K562 (cell line): ENCODE data around the gene EPHA4. TPM values are rescaled to one million over a fixed set of nuclear protein-coding genes. Genes with fewer than 3 reads are reported as not detected.

Experiments
- ATAC-seq: fragments of 200-7000 bp; cut with Tn5 transposase; 3 replicates; pipeline ENCODE4 v1.9.1; 2020; ENCODE audit warnings: moderate library complexity
- BruUV-seq: library from RNA; stranded (reverse); fragments of 400-500 nt; replicated peaks from 2 replicates; lab custom pipeline; 2021; lab: Mats Ljungman, UMichigan
- CTCF ChIA-PET: fragments of 300-600 bp; formaldehyde crosslinking; extraction: SDS; loops from one replicate; lab custom pipeline; 2021; ENCODE audit warnings: low intra/inter-chr PET ratio; lab: Yijun Ruan, JAX
- POLR2A ChIA-PET: fragments of 300-600, 350-650 bp; sonication (Branson Sonifier 250); formaldehyde crosslinking; extraction: SDS; loops from one replicate; lab custom pipeline; 2021; ENCODE audit warnings: antibody characterized with exemption, inconsistent platforms; lab: Yijun Ruan, JAX
- DNase-seq, 4 experiments: peaks; one replicate each; pipeline versions ENCODE4 v3.0.0 to v3.0.0-alpha.2; 2011 to 2018; ENCODE audit warnings: low spot score in 3 of 4, mixed read lengths in 3 of 4; ENCODE audit errors: extremely low read depth in 1 of 4
- FAIRE-seq: peaks from 2 replicates; lab custom pipeline; 2011; peaks lifted over from hg19 to GRCh38; lab: Jason Lieb, UNC
- H2AFZ ChIP-seq: 2 replicates; pipeline ENCODE4 v1.6.0; 2011; ENCODE audit warnings: low read depth, low read length, control low read depth, inconsistent platforms
- H3K27ac ChIP-seq: fragments of 200-600 bp; 3 replicates; pipeline ENCODE4 v1.8.0; 2011; ENCODE audit warnings: low read depth, mild to moderate bottlenecking, control low read depth, inconsistent platforms, low read length, moderate library complexity, mixed read lengths; ENCODE audit errors: extremely low read depth
- H3K27me3 ChIP-seq, 2 experiments: fragments of 300-600 bp in 1 of 2; 2 replicates in 1 of 2; 3 replicates in 1 of 2; pipeline versions ENCODE4 v1.6.0 to v1.8.0; 2011; ENCODE audit warnings: inconsistent platforms in 2 of 2, low read length in 2 of 2, mild to moderate bottlenecking in 1 of 2, mixed read lengths in 1 of 2, moderate library complexity in 1 of 2; ENCODE audit not compliant: control insufficient read depth in 2 of 2, insufficient read depth in 2 of 2
- H3K36me3 ChIP-seq: fragments of 300-600 bp; 3 replicates; pipeline ENCODE4 v1.8.0; 2011; ENCODE audit warnings: mild to moderate bottlenecking, low read length, inconsistent platforms; ENCODE audit not compliant: control insufficient read depth, insufficient read depth
- H3K4me1 ChIP-seq, 2 experiments: fragments of 200-600 bp in 1 of 2; replicated peaks in 1 of 2; 2 replicates in 1 of 2; 3 replicates in 1 of 2; pipeline versions ENCODE4 v1.5.1 to v1.8.0; 2011; ENCODE audit warnings: inconsistent platforms in 2 of 2, low read length in 2 of 2, mild to moderate bottlenecking in 1 of 2, mixed read lengths in 1 of 2, moderate library complexity in 1 of 2; ENCODE audit not compliant: control insufficient read depth in 2 of 2, insufficient read depth in 2 of 2
- H3K4me2 ChIP-seq: 2 replicates; pipeline ENCODE4 v1.6.1; 2011; ENCODE audit warnings: low read length, control low read depth, inconsistent platforms, mixed read lengths; ENCODE audit not compliant: insufficient read depth
- H3K4me3 ChIP-seq: fragments of 200-600 bp; sonication (generic), shearing (Covaris generic); 2 replicates; pipeline ENCODE4 v1.5.1; 2016; ENCODE audit warnings: control low read depth, inconsistent platforms
- H3K79me2 ChIP-seq: fragments of 200-600 bp; 3 replicates; pipeline ENCODE4 v1.8.0; 2011; ENCODE audit warnings: low read length, inconsistent platforms; ENCODE audit not compliant: control insufficient read depth, insufficient read depth
- H3K9ac ChIP-seq, 2 experiments: 2 replicates each; pipeline versions ENCODE4 v1.6.0 to v1.6.1; 2011; ENCODE audit warnings: low read depth in 2 of 2, low read length in 2 of 2, control low read depth in 1 of 2, inconsistent platforms in 1 of 2, mild to moderate bottlenecking in 1 of 2, mixed read lengths in 1 of 2; ENCODE audit not compliant: insufficient read depth in 1 of 2
- H3K9me1 ChIP-seq: one replicate; pipeline ENCODE4 v1.6.0; 2011; ENCODE audit warnings: inconsistent platforms, mild to moderate bottlenecking, low read length, moderate library complexity; ENCODE audit not compliant: control insufficient read depth, insufficient read depth
- H3K9me3 ChIP-seq: replicated peaks from 2 replicates; pipeline ENCODE4 v1.5.1; 2011; ENCODE audit warnings: low read depth, low read length, inconsistent platforms; ENCODE audit not compliant: control insufficient read depth, insufficient read depth
- H4K20me1 ChIP-seq: replicated peaks from 2 replicates; pipeline ENCODE4 v1.6.1; 2011; ENCODE audit warnings: low read length, inconsistent platforms, mixed read lengths; ENCODE audit not compliant: control insufficient read depth, insufficient read depth
- CBX5 ChIP-seq: IDR thresholded peaks from 2 replicates; pipeline ENCODE4 v1.6.1; 2014; ENCODE audit warnings: low read depth, borderline replicate concordance
- CBX8 ChIP-seq: fragments of 200-600 bp; sonication (generic); IDR thresholded peaks from 2 replicates; pipeline ENCODE4 v1.6.1; 2012; ENCODE audit warnings: borderline replicate concordance, mixed run types, low read depth, mild to moderate bottlenecking, moderate library complexity, mixed read lengths, low read length, control low read depth, inconsistent platforms; ENCODE audit not compliant: poor library complexity, severe bottlenecking; ENCODE audit errors: extremely low read depth
- HDAC2 ChIP-seq: fragments of 450-650 bp; IDR thresholded peaks from 2 replicates; pipeline ENCODE4 v1.6.1; 2016; ENCODE audit warnings: mild to moderate bottlenecking
- MAFK ChIP-seq: IDR thresholded peaks from 2 replicates; pipeline ENCODE4 v1.6.1; 2011; ENCODE audit warnings: low read length, improper control_type of control experiment
- POLR2H ChIP-seq: IDR thresholded peaks from 2 replicates; pipeline ENCODE4 v1.6.1; 2016; ENCODE audit warnings: missing genetic modification characterization, low read depth, mild to moderate bottlenecking, control low read depth, missing compliant biosample characterization, moderate library complexity
- PTRF ChIP-seq: fragments of 450-650 bp; IDR thresholded peaks from 2 replicates; pipeline ENCODE4 v1.6.1; 2016; ENCODE audit warnings: mild to moderate bottlenecking, missing genetic modification characterization, missing compliant biosample characterization
- PURB ChIP-seq: sonication (generic); formaldehyde crosslinking; IDR thresholded peaks from 2 replicates; pipeline ENCODE4 v1.9.0; 2021; ENCODE audit warnings: low read depth, mild to moderate bottlenecking, missing genetic modification reagents
- SAFB2 ChIP-seq: fragments of 200-400 bp; formaldehyde crosslinking; IDR thresholded peaks from 2 replicates; pipeline ENCODE4 v1.6.1; 2018; ENCODE audit warnings: borderline replicate concordance, low read length, low read depth, moderate library complexity; ENCODE audit not compliant: severe bottlenecking
- SMARCE1 ChIP-seq: fragments of 450-650 bp; IDR thresholded peaks from 2 replicates; pipeline ENCODE4 v1.7.1; 2016; ENCODE audit warnings: mild to moderate bottlenecking
- STAT5A ChIP-seq: IDR thresholded peaks from 2 replicates; pipeline ENCODE4 v1.6.1; 2012; ENCODE audit warnings: low read length, inconsistent platforms, borderline replicate concordance
- TBL1XR1 ChIP-seq, 2 experiments: IDR thresholded peaks; 2 replicates each; pipeline ENCODE4 v1.6.1; 2012; ENCODE audit warnings: improper control_type of control experiment in 2 of 2, low read length in 2 of 2, mild to moderate bottlenecking in 1 of 2
- ZNF212 ChIP-seq: fragments of 450-650 bp; formaldehyde crosslinking; IDR thresholded peaks from 2 replicates; pipeline ENCODE4 v1.4.0; 2020; ENCODE audit warnings: mild to moderate bottlenecking
- ZNF551 ChIP-seq: fragments of 250-450 bp; sonication (Bioruptor Pico); IDR thresholded peaks from 2 replicates; pipeline ENCODE4 v1.5.0; 2021; ENCODE audit warnings: mild to moderate bottlenecking, moderate library complexity
- WGBS: fragments of 100-300 bp; shearing (Covaris generic); methylation state at CpG from one replicate; pipeline ENCODE4 v1.1.6; 2016; ENCODE audit warnings: low coverage, mixed read lengths; ENCODE audit not compliant: insufficient coverage; ENCODE audit errors: missing lambda C conversion rate; 5-methylcytosine and 5-hydroxymethylcytosine counted together
- in situ Hi-C: fragments of 300-500 bp; cut with MboI; formaldehyde crosslinking; loops from 4 replicates; pipeline ENCODE4 v1.15.0; 2018; ENCODE audit warnings: inconsistent platforms, mixed read lengths
- intact Hi-C: fragments of 100-400 bp; cut with micrococcal nuclease; formaldehyde crosslinking; loops from 2 replicates; pipeline ENCODE4 v1.14.2; 2022
- polyA plus RNA-seq, 8 experiments: library from polyadenylated mRNA; depleted of rRNA in 4 of 8; stranded (reverse) in 5 of 8; unstranded in 3 of 8; fragments of >200 nt; fragmentation: Nextera tagmentation in 2 of 8; fragmentation: Illumina TruSeq in 1 of 8; extraction: Ambion mirVana in 2 of 8; extraction: Trizol in 1 of 8; gene quantifications; 2 replicates each; pipeline versions ENCODE4 v1.2.1 to v1.2.3, GENCODE V29; 2011 to 2014; ENCODE audit warnings: inconsistent platforms in 1 of 8, missing spikeins in 1 of 8
- total RNA-seq, 7 experiments: library from RNA; depleted of rRNA in 6 of 7; stranded (reverse); fragments of >200 nt in 6 of 7; fragmentation: Illumina TruSeq in 2 of 7; extraction: Trizol in 2 of 7; gene quantifications; 2 replicates each; pipeline versions ENCODE4 v1.2.1 to v1.2.3, GENCODE V29; 2011 to 2021; ENCODE audit warnings: low replicate concordance in 1 of 7
- TF ChIP-seq, protein P1 (sequence below), 2 experiments: IDR thresholded peaks; 2 replicates each; pipeline ENCODE4 v1.6.1; 2012; ENCODE audit warnings: improper control_type of control experiment in 2 of 2, low read depth in 2 of 2, low read length in 2 of 2, borderline replicate concordance in 1 of 2

EPHA4 gene
- total and polyA plus RNA-seq, 9 of the 15 experiments (the other 6 are each of a cell fraction or from before 2014, with no cell fraction given): 0.07 to 0.09 (median 0.07) TPM; not detected in 6

DNA sequence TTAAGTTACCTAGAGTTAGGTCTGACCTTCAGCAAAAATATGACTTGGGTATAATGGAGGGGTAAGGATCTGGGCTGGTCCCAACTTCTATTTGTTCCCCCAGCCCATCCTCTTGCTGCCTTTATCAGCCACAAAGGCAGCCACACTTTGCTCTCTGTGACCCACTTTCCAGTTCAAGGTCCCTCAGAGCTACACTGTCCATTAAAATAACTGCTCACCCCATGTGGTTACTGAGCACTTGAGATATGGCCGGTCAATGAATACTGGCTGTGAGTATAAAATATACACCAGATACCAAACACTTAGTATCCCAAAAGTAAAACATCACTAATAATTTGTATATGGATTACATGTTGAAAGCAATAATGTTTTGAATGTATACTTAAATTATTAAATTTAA lies 67.2 kb downstream of the EPHA4 start:
- no peaks in the 10 kb centered on the region for H3K9me1 ChIP-seq
- no peak overlapping the region for H2AFZ ChIP-seq
- H3K79me2 ChIP-seq: no peaks in the 10 kb centered on the region
- ATAC-seq: no peak
- H3K4me1 ChIP-seq: no peaks in the 10 kb centered on the region
- no peaks in the 10 kb centered on the region for H3K36me3 ChIP-seq
- H4K20me1 ChIP-seq: no peaks in the 10 kb centered on the region
- ChIA-PET POLR2A (no interaction called here), CTCF (no interaction called here)
- 31% methylated on average over 1 of the region's 1 CpG for WGBS
- H3K4me2 ChIP-seq: no peak overlapping the region
- H3K9me3 ChIP-seq: no peaks in the 10 kb centered on the region
- no TSS peak for BruUV-seq
- H3K27ac ChIP-seq: no peak overlapping the region
- H3K27me3 ChIP-seq: no peaks in the 10 kb centered on the region
- TF ChIP-seq ZNF212 (CRISPR knock-in tag): no peak
- intact Hi-C loops: no loop called here
- FAIRE-seq: no peak
- in situ Hi-C loops: no loop called here
- no peak overlapping the region for H3K4me3 ChIP-seq
- no peak overlapping the region for H3K9ac ChIP-seq
- no peak for DNase-seq

GRCh38 chr2:221503965-221504364 lies 68.1 kb downstream of the EPHA4 start:
- POLR2A ChIA-PET: no interaction called here
- no TSS peak for BruUV-seq
- DNase-seq (no peak), FAIRE-seq (no peak), ATAC-seq (no peak)
- H3K9me3 ChIP-seq: no peaks in the 10 kb centered on the region
- CTCF ChIA-PET: no interaction called here
- H2AFZ ChIP-seq: no peak overlapping the region
- in situ Hi-C loops: no loop called here
- H3K4me3 ChIP-seq: no peak overlapping the region
- no peak overlapping the region for H3K27ac ChIP-seq
- no peak overlapping the region for H3K9ac ChIP-seq
- intact Hi-C loops: no loop called here
- no peaks in the 10 kb centered on the region for H3K9me1 ChIP-seq
- H3K27me3 ChIP-seq: no peaks in the 10 kb centered on the region
- H3K4me2 ChIP-seq: no peak overlapping the region
- no peaks in the 10 kb centered on the region for H4K20me1 ChIP-seq
- H3K36me3 ChIP-seq: no peaks in the 10 kb centered on the region
- WGBS: 0% methylated on average over 2 of the region's 2 CpGs
- no peaks in the 10 kb centered on the region for H3K4me1 ChIP-seq
- H3K79me2 ChIP-seq: no peaks in the 10 kb centered on the region
- TF ChIP-seq, protein P1, sequence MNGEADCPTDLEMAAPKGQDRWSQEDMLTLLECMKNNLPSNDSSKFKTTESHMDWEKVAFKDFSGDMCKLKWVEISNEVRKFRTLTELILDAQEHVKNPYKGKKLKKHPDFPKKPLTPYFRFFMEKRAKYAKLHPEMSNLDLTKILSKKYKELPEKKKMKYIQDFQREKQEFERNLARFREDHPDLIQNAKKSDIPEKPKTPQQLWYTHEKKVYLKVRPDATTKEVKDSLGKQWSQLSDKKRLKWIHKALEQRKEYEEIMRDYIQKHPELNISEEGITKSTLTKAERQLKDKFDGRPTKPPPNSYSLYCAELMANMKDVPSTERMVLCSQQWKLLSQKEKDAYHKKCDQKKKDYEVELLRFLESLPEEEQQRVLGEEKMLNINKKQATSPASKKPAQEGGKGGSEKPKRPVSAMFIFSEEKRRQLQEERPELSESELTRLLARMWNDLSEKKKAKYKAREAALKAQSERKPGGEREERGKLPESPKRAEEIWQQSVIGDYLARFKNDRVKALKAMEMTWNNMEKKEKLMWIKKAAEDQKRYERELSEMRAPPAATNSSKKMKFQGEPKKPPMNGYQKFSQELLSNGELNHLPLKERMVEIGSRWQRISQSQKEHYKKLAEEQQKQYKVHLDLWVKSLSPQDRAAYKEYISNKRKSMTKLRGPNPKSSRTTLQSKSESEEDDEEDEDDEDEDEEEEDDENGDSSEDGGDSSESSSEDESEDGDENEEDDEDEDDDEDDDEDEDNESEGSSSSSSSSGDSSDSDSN (IDR thresholded peaks at IDR 0.05; ENCODE audit: borderline replicate concordance in 1 of 2, low read depth in 2 of 2, low read length in 2 of 2): no peak
- TF ChIP-seq HDAC2 (no peak), CBX5 (no peak), STAT5A (no peak), SMARCE1 (no peak), PURB (CRISPR knock-in tag) (no peak), TBL1XR1 (IDR thresholded peaks at IDR 0.05; ENCODE audit: low read length in 2 of 2) (no peak), ZNF551 (CRISPR knock-in tag) (no peak), MAFK (no peak), POLR2H (tag) (no peak), CBX8 (no peak), PTRF (no peak), SAFB2 (no peak)
